CD1c-positive myeloid dendritic cell (primary cell): ENCODE measurements around the gene CYP11A1.

Experiments
- DNase-seq: peaks from one replicate; pipeline ENCODE4 v3.0.0-alpha.2; 2016; ENCODE audit errors: extremely low spot score

Gene CYP11A1

DNA sequence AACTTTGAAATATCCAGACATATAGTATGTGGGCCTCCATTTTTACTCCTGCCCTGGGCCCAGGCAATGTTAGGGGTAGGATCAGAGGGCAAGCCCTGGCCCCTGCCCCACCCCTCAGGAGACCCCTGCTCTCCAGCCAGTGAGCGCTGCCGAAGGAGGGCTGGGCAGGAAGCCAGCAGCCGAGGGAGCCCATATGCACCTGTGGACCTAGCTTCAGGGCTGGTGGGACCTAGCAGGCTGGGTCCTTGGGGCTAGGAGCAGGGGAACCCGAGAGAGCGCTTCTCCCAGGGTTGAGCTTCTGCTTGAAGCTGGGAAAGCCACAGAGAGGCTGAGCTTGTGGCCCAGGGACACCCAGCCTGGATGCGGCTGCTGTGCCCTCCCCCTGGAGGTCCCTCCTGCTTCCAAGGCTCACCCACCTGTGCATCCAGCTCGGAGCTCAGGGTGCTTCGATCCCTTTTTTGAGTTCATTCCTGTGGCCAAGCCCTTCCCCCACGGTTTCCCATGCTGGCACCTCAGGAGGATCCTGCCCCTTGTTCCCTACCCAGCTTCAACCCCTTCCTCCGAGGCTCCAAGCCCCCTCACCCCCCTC lies 21.0 kb upstream of the CYP11A1 start:
- no peak for DNase-seq

DNA sequence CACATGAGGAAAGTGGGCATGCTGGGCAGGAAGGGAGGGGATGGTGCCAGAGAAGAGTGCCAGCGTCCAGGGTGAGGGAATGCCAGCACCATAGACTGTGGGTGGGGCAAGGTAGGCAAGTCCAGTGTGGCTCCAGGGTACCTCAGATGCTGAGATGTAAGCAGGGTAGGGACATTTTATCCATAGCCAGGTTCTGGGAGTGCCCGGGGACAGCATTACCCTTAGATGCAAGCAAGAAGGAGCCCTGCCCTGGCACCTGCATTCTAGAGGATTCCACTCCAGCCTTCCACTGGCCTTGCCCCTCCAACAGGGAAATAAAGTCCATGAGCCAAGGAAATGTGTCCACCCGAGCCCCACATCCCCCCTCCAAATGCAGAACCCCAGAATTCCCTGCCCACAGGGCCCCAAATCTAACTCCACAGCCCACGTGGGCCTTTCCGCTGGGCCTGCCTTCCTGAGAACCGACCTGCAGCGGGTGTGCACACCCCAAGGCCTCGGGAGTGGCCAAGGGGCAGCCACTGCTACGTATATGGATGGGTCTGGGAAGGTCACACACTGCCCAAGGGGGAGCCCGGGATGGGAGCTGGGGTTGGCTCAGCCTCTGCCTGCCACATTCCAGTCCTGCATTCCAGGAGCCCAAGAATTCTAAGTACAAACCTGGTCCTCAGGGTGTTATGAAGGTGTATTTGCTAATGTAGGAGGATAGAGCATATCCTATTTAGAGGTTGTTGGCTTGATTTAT lies 20.3 kb upstream of the CYP11A1 start:
- DNase-seq: no peak

DNA sequence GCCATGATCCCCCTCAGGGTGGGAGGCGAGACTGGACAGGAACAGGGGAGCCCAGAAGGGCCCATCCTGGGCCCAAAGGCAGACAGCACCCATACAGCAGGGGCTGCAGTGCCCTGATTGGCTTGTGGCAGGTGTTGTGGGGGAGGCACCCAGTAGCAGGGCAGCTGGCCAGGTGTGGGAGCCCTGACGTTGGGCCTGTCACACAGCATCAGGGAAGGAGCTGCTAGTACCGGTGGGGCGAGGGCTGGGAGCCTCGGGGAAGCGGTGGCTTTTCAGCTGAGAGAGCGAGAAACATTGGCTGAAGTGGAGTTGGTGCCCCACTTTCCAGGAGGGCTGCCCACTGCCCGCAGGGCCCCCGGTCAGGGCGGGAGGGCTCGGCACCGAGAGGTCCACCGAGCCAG lies 19.7 kb upstream of the CYP11A1 start:
- no peak for DNase-seq

DNA sequence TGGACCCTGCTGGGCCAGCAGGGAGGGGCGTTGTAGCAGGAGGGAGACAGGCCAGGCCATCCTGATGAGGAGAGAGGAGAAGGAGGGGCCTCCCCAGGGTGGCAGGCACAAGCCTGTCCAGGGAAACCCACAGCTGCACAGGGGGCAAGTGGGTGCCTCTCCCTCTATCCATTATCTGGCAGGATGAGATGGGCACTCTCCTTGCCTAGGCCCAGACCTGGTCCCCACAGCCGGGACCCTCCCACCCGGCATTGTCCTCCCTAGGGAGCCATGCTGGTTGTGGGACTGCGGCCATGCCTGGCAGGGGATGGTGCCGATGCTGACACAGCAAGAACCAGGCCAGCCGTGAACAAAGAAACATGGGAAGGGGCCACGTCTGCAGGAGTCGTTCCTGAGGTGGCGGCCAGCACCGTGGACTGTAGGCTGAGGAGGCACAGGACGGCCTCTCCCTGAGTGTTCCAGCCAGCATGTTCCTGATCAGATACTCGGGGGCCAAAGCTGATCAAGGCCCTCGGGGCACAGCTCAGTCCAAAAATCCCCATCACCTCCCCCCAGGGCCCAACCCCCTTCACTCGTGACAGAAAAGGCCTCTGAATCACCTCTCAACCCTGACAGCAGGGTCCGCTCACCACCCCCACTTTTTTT lies 19.2 kb upstream of the CYP11A1 start:
- DNase-seq: no peak

GRCh38 chr15:74385733-74386132 lies 18.3 kb upstream of the CYP11A1 start:
- no peak for DNase-seq

- DNase-seq: peak; percentile 79
These were observed 17.6 kb upstream of the CYP11A1 start for GRCh38 chr15:74384881-74385643.

DNA sequence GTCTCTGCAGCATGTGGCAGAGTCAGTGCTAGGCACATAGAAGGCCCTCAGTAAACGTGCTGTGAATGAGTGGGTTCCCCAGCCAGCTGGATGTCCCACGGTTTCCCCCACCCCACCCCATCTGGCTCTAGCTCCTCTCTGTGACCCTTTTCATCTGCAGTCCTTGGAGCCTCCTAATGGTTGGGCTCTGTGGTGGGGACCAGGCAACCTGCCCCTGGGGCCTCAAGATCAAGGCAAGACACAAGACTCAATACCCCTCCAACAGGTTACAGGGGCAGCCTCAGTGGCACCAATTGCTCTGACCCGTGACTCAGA lies 17.1 kb upstream of the CYP11A1 start:
- DNase-seq: no peak

DNA sequence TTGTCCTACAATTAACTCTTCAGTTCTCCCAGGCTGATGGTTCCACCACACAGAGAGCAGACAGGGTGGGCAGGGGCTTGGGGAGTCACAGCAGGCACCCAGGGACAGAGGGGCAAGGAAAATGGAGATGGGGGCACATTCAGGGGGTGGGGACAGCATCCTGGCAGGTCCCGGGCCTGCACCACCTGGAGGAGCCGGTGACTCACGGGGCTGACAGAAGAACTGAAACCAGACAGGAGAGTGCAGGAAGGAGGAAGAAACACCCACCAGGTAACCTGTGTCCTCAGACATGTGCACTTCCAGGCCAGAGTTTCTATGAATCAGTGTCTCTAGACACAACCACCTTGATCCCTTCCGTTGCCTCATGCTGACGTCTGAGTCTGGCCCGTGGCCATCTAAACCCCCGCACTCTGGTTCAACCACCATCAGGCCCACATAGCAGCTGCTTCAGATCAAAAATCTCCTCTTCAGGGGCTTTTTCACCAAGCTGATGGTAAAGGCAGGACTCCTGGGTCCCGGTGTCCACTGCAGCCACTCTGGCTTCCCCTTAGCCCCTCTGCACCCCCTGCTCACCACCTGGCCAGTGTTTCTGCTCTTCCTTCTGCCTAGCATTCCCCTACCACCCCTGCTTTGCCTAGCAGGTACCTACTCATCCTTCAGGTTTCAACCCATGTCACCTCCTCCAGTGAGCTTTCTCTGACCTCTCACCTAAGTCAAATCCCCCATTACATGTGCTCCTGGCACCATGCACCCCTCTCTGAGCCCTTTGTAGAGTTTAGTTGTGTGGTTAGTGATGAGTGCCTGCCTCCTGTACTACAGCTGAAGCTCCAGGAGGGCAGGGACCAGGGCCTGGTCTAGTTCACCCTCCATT lies 16.5 kb upstream of the CYP11A1 start:
- peak; percentile 32 for DNase-seq

DNA sequence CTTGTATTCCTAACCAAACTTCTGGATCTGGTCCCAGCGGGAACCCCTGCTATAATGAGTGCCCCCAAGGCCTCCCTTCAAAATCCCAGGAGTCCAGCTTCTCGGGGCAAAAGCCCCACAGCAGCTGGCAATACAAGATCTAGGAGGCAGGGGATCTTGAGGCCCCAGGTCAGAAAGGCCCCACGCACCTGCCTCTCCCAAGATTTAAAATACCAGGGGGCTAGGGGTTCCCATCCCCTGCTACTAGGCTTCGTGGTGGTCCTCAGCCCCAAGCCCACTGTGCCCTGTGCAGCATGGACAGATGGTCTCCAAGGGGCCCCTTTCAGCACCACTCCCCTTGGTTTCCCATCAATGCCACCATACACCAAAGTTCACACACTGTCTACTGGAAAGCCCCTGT lies 15.8 kb upstream of the CYP11A1 start:
- no peak for DNase-seq

- DNase-seq: peak; percentile 91
These were observed 14.8 kb upstream of the CYP11A1 start for GRCh38 chr15:74382004-74382816.

GRCh38 chr15:74381481-74381880 lies 14.0 kb upstream of the CYP11A1 start:
- DNase-seq: no peak

DNA sequence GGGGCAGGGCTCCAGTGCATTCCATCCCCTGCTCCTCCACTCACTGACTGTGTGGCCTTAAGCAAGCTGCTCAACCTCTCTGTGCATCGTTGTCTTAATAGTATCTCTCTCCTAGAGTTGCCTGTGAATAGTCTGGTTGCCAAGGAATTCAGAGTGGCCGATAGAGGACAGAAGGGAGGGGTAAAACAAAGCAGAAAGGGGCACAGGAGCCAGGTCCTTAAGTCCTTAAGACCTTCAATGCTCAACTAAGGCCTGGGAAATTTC lies 13.7 kb upstream of the CYP11A1 start:
- DNase-seq: no peak

DNA sequence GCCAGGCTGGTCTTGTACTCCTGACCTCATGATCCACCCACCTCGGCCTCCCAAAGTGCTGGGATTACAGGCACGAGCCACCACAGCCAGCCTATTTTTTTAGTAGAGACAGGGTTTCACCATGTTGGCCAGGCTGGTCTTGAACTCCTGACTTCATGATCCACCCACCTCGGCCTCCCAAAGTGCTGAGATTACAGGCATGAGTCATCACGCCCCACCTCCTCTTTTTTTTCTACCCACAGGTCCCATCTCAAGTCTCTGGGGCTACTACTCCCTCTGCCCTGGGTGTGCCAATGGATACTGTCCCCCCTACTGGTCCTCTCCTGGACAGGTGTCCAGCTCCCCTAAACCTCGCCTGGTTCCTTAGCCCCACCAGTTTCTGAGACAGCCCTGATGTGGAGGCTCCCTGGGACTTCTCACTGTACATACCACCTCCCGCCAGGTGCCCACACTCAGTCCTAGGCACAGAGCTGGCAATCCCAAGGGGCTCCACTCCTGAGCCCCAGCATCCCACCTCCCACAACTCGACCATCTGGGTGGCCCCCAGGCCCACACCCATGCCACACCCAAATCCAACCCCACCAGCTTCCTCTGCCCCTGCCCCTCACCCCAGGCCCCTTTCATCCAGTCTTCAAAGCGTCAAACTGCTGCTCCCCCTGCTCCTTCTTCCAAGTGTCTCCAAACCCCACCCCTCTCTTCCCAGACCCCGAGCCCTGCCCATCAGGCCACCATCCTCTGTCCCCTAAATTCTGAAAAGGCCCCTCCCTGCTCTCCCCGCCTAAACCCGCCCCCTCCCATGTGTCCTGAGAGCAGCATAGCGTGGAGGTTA lies 13.1 kb upstream of the CYP11A1 start:
- DNase-seq: no peak

DNA sequence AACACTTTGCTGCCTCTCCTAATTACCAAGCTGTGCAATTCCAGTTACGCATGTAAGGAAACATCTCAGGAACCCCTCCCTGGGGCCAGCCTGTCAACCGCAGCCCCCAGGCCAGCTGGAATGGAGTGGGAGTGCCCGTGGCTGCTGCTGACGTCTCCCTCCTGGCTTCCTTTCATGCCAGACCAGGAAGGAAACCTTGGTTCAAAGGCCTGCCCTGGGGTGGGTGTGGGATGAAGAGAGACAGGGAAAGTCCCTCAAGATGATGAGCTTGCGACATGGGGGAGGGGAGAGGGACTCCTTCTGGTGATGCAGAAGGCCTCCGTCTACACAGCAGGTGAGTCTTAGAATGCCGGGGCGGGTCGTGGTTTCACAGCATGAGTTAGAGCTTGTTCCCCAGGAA lies 11.4 kb upstream of the CYP11A1 start:
- peak; percentile 35 for DNase-seq

DNA sequence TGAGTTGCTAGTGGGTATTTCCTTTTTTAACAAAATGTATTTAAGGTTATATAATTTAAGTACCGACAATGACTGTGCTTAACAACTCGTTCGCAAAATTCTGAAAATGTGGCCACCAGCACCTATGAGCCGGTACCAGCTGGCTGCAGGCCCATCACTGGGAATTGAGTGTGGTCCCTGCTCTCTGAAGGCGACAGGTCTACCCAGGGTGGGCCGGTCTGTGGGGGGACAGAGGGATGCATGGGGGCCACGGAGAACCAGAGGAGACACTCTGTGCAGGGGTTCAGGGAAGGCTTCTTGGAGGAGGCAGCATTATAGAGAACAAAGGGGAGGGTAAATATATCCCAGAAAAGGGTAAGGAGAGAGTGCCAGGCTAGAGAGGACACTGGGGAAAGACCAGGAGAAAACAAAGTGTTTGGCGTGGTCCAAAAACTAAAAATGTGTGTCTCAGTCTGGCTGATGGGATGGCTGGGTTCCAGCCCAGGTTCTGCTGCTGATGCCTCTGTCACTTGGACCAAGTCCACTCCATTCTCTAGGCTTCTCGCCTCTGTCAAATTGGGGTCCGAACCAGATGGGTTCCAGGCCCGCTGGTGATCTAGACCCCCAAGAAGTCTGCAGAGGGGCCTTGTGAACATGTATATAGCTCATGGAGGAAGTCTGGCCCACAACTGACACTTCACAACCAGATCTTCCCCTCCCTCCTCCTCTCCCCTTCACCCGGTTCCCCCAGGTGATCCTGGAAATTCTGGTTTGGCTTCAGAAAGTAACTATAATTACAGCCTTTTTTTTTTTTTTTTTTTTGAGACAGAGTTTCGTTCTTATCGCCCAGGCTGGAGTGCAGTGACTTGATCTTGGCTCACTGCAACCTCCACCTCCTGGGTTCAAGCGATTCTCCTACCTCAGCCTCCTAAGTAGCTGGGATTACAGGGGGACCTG lies 10.7 kb upstream of the CYP11A1 start:
- DNase-seq: no peak

DNA sequence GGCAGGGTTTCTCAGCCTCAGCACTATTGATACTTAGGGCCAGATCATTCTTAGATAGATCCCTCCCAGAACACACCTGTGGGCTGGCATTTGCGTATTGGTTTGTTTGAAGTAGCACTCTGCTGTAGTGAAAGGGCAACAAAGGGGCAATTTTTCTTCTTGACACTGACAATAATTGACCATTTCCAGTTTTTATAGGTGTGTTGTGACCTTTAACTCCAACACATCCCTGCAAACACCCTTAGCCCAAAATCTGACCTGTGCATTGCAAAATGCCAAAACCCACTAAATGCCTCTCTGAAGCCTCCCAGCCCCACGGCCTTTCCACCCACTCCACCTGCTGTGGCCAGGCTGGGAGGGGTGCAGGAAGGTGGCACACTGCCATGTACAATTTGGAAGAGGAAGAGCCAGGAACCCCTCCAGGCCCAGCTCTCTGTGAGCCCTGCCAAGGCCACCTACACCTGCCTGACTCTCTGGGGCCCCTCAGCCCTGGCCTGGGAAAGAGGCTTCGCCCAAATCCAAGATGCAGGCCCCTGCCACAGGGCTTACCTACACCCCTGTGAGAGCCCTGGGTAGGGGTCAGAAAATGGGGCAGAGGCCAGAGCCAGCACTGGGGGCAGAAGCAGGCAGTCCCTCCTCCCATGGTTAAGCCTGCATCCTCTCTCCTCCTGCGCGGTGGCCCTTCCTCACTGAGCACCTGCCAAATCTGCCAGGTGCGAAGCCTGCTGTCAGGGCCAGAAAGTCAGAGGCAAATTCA lies 9.6 kb upstream of the CYP11A1 start:
- no peak for DNase-seq

GRCh38 chr15:74376226-74376625 lies 8.8 kb upstream of the CYP11A1 start:
- DNase-seq: no peak

DNA sequence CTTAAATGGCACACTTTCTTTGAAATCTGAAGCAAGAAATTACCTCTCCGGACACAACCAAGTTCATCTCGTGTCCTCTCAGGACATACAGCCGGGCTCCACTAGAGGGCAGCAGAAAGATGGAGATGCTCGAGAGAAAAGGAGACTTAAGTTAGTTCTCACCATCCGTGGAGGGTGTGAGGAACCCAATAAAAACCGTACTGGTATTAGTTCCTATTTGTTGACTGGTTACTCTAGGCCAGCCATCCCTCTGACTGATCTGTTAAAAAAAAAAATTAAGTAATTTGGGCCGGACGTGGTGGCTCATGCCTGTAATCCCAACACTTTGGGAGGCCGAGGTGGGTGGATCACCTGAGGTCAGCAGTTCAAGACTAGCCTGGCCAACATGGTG lies 7.9 kb upstream of the CYP11A1 start:
- DNase-seq: peak; percentile 91
